Nasal cavity respiratory epithelium epithelial cell of viscerocranial mucosa (primary cell): ENCODE data around the gene FLT3. TPM values are rescaled to one million over a fixed set of nuclear protein-coding genes. Genes with fewer than 3 reads are reported as not detected.

Experiments used
- total RNA-seq: library from RNA; depleted of rRNA; stranded (reverse); fragments of >200 nt; gene quantifications from 2 replicates; pipeline ENCODE4 v1.2.3, GENCODE V29; 2014

FLT3 gene
- total RNA-seq, result not detected in 2 replicates

DNA sequence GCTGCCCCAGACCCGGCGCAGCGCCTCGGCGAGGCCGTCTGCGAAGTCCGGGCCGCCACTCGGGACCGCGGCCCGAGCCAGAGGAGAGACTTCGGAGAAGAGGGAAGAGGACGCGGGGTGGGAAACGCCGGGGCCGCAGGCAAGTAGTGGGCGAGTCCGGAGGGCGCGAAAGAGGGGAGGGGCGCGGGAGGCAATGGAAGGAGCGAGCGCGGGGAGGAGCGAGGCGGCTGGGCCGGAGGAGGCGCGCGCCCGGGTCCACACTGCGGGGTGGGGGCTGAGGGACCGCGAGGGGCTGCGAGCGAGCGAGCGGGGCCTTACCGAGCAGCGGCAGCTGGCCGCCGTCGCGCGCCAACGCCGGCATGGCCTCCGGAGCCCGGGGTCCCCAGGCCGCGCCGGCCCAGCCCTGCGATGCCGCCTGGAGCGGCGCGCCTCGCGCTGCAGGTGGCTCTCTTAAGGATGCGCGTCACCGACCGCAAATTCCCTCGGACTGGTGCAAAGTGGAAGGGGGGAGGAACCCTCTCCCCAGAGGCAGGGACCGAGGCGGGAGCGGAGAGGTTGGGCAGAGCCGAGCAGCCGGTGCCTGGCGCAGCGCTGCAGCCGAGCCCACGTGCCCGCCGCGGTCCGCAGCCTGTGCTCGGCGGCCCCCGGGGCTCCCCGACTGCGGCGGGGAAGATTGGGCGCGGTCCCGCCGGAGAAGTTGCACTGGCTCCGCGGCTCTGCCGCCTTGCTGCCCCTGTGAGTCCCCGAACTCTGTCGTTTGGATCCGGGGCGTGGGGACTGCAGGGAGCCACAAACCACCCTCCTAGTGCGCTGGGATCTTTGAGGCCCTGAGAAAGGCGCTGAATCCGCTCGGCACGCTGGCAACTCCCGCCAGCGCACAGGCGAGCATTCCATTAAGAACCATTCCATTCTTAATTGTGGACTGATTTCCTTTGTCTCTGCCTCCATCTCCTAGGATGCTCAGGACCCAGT, at the start of gene FLT3:
TSS of gene FLT3 (minus strand) at position 427 of the 972 bp plus-strand sequence. CDS start at position 361, 66 bp downstream.

DNA sequence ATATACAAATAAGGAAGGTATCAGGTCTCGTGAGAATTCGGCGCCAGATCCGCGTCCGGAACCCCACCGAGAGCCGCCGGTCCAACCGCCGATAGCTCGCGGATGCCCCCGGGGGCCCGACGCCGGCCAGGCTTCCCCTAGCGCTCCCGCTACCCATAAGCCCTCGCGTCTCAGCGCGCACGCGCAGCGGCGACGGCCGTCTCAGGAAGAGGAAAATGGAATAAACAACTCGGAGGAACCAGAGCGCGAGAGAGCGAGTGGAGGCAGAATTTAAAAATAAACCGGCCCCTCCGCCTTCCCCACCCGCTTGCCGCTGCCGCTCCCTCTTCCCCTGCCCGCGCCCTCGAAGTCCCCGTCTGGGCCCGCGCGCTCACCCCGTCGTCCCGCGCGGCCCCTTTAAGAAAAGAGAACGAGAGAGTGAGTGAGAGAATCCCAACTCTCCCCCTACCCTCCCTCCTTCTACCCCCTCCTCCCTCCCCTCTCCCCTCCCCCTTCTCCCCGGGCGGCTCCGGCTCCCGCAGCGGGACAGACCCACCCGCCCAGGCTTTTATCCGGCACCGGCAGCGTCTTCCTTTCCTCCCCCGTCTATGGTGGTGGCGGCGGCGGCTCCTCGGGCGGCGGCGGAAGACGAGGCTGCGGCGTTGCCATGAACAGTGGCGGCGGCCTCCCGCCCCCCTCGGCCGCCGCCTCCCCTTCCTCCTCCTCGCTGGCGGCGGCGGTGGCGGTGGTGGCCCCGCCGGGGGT, 37.8 kb upstream of the FLT3 start, which contains the start of gene PAN3:
TSS of gene PAN3 (plus strand) at position 534 of the 744 bp plus-strand sequence. CDS start at position 647, 113 bp downstream.

DNA sequence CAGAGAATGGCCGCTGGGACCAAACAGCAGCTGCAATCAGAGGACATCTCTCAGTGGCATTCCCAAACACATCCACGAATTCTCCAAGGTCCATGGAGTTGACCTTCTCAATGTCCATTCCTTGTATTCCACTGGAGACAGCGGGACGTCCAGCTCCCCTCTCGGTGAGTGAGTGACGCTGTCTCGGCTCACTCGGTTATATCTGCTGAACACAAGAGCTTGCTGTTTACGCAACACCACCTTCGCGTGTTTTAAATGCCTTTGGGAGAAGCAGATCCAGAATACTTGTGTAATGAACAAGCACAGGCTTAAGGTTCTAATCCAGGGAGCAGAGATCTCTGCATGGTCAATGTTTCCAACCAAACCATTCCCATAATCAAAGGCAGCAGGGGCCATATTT, 111.9 kb downstream of the FLT3 start, which contains the start of gene URAD:
TSS of gene URAD (minus strand) at position 174 of the 400 bp plus-strand sequence. CDS start at position 118, 56 bp downstream.

DNA sequence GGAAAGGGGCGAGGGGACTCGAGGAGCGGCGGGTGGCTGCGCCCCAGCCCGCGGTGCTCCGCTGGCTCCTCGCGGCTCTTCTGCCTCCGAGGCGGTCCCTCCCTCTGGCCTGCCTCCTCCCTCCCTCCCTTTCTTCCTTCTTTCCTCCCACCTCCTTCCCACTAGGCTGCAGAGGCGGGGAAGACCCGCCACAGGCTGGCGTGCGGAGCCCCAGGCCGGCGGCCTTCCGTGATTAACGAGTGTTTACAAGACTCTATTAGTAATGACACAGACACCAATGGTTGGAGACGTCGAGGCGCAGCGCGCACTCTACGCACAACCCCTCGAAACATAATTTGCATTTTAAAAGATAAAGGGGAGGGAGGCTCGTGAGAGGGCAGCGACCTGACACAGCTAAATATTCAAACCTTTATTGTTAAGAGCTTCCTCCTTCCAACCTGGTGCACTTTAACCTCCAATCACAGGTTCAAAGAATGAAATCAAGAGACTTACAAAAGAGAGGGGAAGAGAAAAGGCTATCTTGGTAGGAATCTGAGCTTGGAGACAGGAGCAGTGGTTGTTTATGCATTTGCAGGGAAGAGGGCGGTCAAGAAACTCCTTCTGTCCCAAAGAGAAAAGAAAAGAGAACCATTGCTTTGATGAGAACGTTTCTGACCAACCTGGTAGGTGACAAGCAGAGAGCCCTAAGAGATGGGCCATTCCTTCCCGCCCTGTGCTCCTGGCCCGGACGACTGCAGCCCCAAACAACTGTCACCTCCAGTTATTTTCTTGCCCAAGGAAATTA, 131.1 kb downstream of the FLT3 start, which contains the start of gene CDX2:
TSS of gene CDX2 (minus strand) at position 234 of the 784 bp plus-strand sequence. CDS start 309 bp downstream, outside the sequence.

Other genes with a start within 250 kb of the FLT3 start
- not detected in 2 replicates for gene PDX1, start 180.6 kb downstream of the FLT3 start, total RNA-seq
- not detected in 2 replicates for gene CDX2, start 131.3 kb downstream of the FLT3 start, total RNA-seq
- not detected in 2 replicates for gene URAD, start 111.9 kb downstream of the FLT3 start, total RNA-seq
- 18.8 and 27.8 TPM in 2 replicates for gene PAN3, start 38.0 kb upstream of the FLT3 start, total RNA-seq